HepG2 (cell line): ENCODE measurements around the gene MTHFD1L. TPM values are rescaled to one million over a fixed set of nuclear protein-coding genes. Genes with fewer than 3 reads are reported as not detected.

Source experiments
- ASH2L ChIP-seq: fragments of 300-600, 200-600 bp; sonication (generic); IDR thresholded peaks from 2 replicates; pipeline ENCODE4 v1.7.0; 2017; ENCODE audit warnings: low read depth, mild to moderate bottlenecking, moderate library complexity, mixed read lengths, low read length; ENCODE audit not compliant: insufficient read length
- ATF7-NPFF ChIP-seq: sonication (generic); formaldehyde crosslinking; IDR thresholded peaks from 2 replicates; pipeline ENCODE4 v1.8.1; 2023; ENCODE audit warnings: mild to moderate bottlenecking, low read depth, missing genetic modification reagents, moderate library complexity
- DPF2 ChIP-seq: sonication (generic); formaldehyde crosslinking; IDR thresholded peaks from 2 replicates; pipeline ENCODE4 v1.4.0; 2020; ENCODE audit warnings: mild to moderate bottlenecking, low read depth, missing genetic modification reagents, borderline replicate concordance
- E2F2 ChIP-seq: sonication (generic); formaldehyde crosslinking; IDR thresholded peaks from 2 replicates; pipeline ENCODE4 v1.4.0; 2020; ENCODE audit warnings: missing genetic modification reagents, borderline replicate concordance
- FOXK1 ChIP-seq: sonication (generic); formaldehyde crosslinking; IDR thresholded peaks from 2 replicates; pipeline ENCODE4 v1.4.0; 2020; ENCODE audit warnings: low read depth, missing genetic modification reagents, borderline replicate concordance
- HMGXB4 ChIP-seq, 2 experiments: sonication (generic) in 1 of 2; formaldehyde crosslinking in 1 of 2; IDR thresholded peaks; 2 replicates each; pipeline versions ENCODE4 v1.4.0 to v1.6.1; 2018 to 2020; ENCODE audit warnings: missing genetic modification reagents in 2 of 2, borderline replicate concordance in 1 of 2, low read depth in 1 of 2, mild to moderate bottlenecking in 1 of 2, missing biosample characterization in 1 of 2
- MAFF ChIP-seq: IDR thresholded peaks from 2 replicates; pipeline ENCODE4 v1.6.1; 2011; ENCODE audit warnings: low read depth, low read length, improper control_type of control experiment
- NFE2 ChIP-seq: sonication (generic); formaldehyde crosslinking; IDR thresholded peaks from 2 replicates; pipeline ENCODE4 v1.4.0; 2020; ENCODE audit warnings: missing genetic modification reagents
- NKX3-1 ChIP-seq: sonication (generic); formaldehyde crosslinking; IDR thresholded peaks from 2 replicates; pipeline ENCODE4 v1.5.0; 2020; ENCODE audit warnings: missing genetic modification reagents
- ZFP37 ChIP-seq: sonication (generic); formaldehyde crosslinking; IDR thresholded peaks from 2 replicates; pipeline ENCODE4 v1.4.0; 2020; ENCODE audit warnings: missing genetic modification reagents, borderline replicate concordance
- ZHX1 ChIP-seq: sonication (generic); formaldehyde crosslinking; IDR thresholded peaks from 2 replicates; pipeline ENCODE4 v1.8.1; 2022; ENCODE audit warnings: low read depth, mild to moderate bottlenecking, missing genetic modification reagents
- ZNF281 ChIP-seq: sonication (generic); formaldehyde crosslinking; IDR thresholded peaks from 2 replicates; pipeline ENCODE4 v1.4.0; 2020; ENCODE audit warnings: missing genetic modification reagents, borderline replicate concordance
- ZNF317 ChIP-seq: sonication (generic); formaldehyde crosslinking; IDR thresholded peaks from 2 replicates; pipeline ENCODE4 v1.5.0; 2020; ENCODE audit warnings: mild to moderate bottlenecking, missing genetic modification reagents
- ZNF337 ChIP-seq: sonication (generic); formaldehyde crosslinking; IDR thresholded peaks from 2 replicates; pipeline ENCODE4 v1.5.1; 2020; ENCODE audit warnings: missing genetic modification reagents, low read depth, mild to moderate bottlenecking, borderline replicate concordance
- ZNF431 ChIP-seq: sonication (generic); formaldehyde crosslinking; IDR thresholded peaks from 2 replicates; pipeline ENCODE4 v1.9.0; 2022; ENCODE audit warnings: missing genetic modification reagents, low read depth, mild to moderate bottlenecking, borderline replicate concordance
- ZNF432 ChIP-seq: sonication (generic); formaldehyde crosslinking; IDR thresholded peaks from 2 replicates; pipeline ENCODE4 v1.5.0; 2020; ENCODE audit warnings: missing genetic modification reagents, mild to moderate bottlenecking, borderline replicate concordance
- ZNF784 ChIP-seq: sonication (generic); formaldehyde crosslinking; IDR thresholded peaks from 2 replicates; pipeline ENCODE4 v1.5.1; 2020; ENCODE audit warnings: missing genetic modification reagents, mild to moderate bottlenecking, borderline replicate concordance
- polyA plus RNA-seq, 8 experiments: library from polyadenylated mRNA; depleted of rRNA in 3 of 8; stranded (reverse) in 7 of 8; unstranded in 1 of 8; fragments of >200 nt; fragmentation: Illumina TruSeq in 4 of 8; extraction: Trizol in 4 of 8; gene quantifications; 2 replicates each; pipeline versions ENCODE4 v1.2.1 to v1.2.3, GENCODE V29; 2011 to 2016; ENCODE audit warnings: low read depth in 4 of 8, missing spikeins in 1 of 8, mixed read lengths in 1 of 8; ENCODE audit not compliant: insufficient read depth in 1 of 8
- total RNA-seq, 5 experiments: library from RNA; depleted of rRNA; stranded (reverse); fragments of >200 nt; fragmentation: Illumina TruSeq; extraction: Trizol; gene quantifications; 2 replicates each; pipeline ENCODE4 v1.2.3, GENCODE V29; 2016; ENCODE audit warnings: low read depth in 1 of 5

Gene MTHFD1L
- total and polyA plus RNA-seq, 2 of the 13 experiments (the other 11 are each of a cell fraction or from before 2014, with no cell fraction given), result 24.0 to 39.6 TPM

- TF ChIP-seq ZNF784 (CRISPR knock-in tag), result 0 out of 2 replicates have a peak, but pooled peaks have one; percentile 18
- no peak for TF ChIP-seq NFE2 (CRISPR knock-in tag)
- TF ChIP-seq DPF2 (CRISPR knock-in tag), result peak; percentile 66; the same call in 1 of the 2 replicates
- TF ChIP-seq ZHX1 (CRISPR knock-in tag), result no peak
- TF ChIP-seq ZNF432 (CRISPR knock-in tag), result no peak
- TF ChIP-seq ZNF337 (CRISPR knock-in tag), result no peak
- TF ChIP-seq ATF7-NPFF (CRISPR knock-in tag), result no peak
- no peak for TF ChIP-seq ZFP37 (CRISPR knock-in tag)
- TF ChIP-seq ASH2L, result peak; percentile 71
- TF ChIP-seq MAFF, result no peak
- 0 out of 2 replicates have a peak, but pooled peaks have one; percentile 14 for TF ChIP-seq ZNF281 (CRISPR knock-in tag)
- TF ChIP-seq E2F2 (CRISPR knock-in tag), result no peak
- no peak for TF ChIP-seq ZNF431 (CRISPR knock-in tag)
- 0 out of 2 replicates have a peak, but pooled peaks have one; percentile 43 for TF ChIP-seq NKX3-1
- no peak for TF ChIP-seq ZNF317
- TF ChIP-seq FOXK1 (CRISPR knock-in tag), result peak; percentile 51; the same call in 1 of the 2 replicates
- no peak for TF ChIP-seq HMGXB4 (CRISPR knock-in tag; IDR thresholded peaks at IDR 0.05; ENCODE audit: borderline replicate concordance in 1 of 2, low read depth in 1 of 2)
These were observed 13.1 kb downstream of the MTHFD1L start (continued) for GRCh38 chr6:150878347-150879213.
